OCI-LY7 (cell line): ENCODE data around the gene POLR2H.

ENCODE experiments used
- CTCF ChIP-seq: fragments of 200-600 bp; sonication (generic); conservative IDR thresholded peaks from 2 replicates; pipeline ENCODE4 v1.5.1; 2014; ENCODE audit warnings: mild to moderate bottlenecking, antibody characterized with exemption, low read length, moderate library complexity, mixed read lengths
- EZH2phosphoT487 ChIP-seq: fragments of 200-600 bp; sonication (generic); IDR thresholded peaks from 2 replicates; pipeline ENCODE4 v1.6.1; 2018; ENCODE audit warnings: low read depth, borderline replicate concordance, mild to moderate bottlenecking, mixed run types, antibody characterized with exemption, low read length, moderate library complexity, mixed read lengths

- TF ChIP-seq CTCF, result no peak
- TF ChIP-seq EZH2phosphoT487, result no peak
These were observed 480 bp upstream of the POLR2H start for GRCh38 chr3:184360929-184361531.
